BJ (cell line): Measurements from ENCODE around the gene LDLRAD4. TPM values are rescaled to one million over a fixed set of nuclear protein-coding genes. Genes with fewer than 3 reads are reported as not detected.

Experiments used
- CTCF ChIA-PET: fragments of 350-600 bp; formaldehyde crosslinking; extraction: SDS; loops from one replicate; lab custom pipeline; 2021; ENCODE audit warnings: antibody characterized with exemption, inconsistent platforms; lab: Yijun Ruan, JAX
- POLR2A ChIA-PET: fragments of 300-600 bp; sonication (Branson Sonifier 250); formaldehyde crosslinking; extraction: SDS; loops from one replicate; lab custom pipeline; 2021; ENCODE audit warnings: antibody characterized with exemption; lab: Charles Lee
- DNase-seq: peaks from one replicate; pipeline ENCODE4 v3.0.0-alpha.2; 2011; ENCODE audit warnings: low read depth
- H3K27me3 ChIP-seq: 2 replicates; pipeline ENCODE4 v1.6.0; 2011; ENCODE audit warnings: low read length; ENCODE audit not compliant: control insufficient read depth, insufficient read depth
- H3K36me3 ChIP-seq: 2 replicates; pipeline ENCODE4 v1.5.1; 2011; ENCODE audit warnings: low read length; ENCODE audit not compliant: control insufficient read depth, insufficient read depth
- H3K4me3 ChIP-seq: 2 replicates; pipeline ENCODE4 v1.5.1; 2011; ENCODE audit warnings: low read depth, mild to moderate bottlenecking, control low read depth, low read length
- polyA plus RNA-seq: library from polyadenylated mRNA; depleted of rRNA; stranded (reverse); fragments of >200 nt; gene quantifications from 2 replicates; pipeline ENCODE4 v1.2.3, GENCODE V29; 2011
- TF ChIP-seq, protein P1 (sequence below): IDR thresholded peaks from 2 replicates; pipeline ENCODE4 v1.5.1; 2011; ENCODE audit warnings: low read depth, mild to moderate bottlenecking, control low read depth, inconsistent platforms, low read length, moderate library complexity; ENCODE audit not compliant: insufficient read depth

Gene LDLRAD4
- polyA plus RNA-seq, 1 experiment = not detected

DNA sequence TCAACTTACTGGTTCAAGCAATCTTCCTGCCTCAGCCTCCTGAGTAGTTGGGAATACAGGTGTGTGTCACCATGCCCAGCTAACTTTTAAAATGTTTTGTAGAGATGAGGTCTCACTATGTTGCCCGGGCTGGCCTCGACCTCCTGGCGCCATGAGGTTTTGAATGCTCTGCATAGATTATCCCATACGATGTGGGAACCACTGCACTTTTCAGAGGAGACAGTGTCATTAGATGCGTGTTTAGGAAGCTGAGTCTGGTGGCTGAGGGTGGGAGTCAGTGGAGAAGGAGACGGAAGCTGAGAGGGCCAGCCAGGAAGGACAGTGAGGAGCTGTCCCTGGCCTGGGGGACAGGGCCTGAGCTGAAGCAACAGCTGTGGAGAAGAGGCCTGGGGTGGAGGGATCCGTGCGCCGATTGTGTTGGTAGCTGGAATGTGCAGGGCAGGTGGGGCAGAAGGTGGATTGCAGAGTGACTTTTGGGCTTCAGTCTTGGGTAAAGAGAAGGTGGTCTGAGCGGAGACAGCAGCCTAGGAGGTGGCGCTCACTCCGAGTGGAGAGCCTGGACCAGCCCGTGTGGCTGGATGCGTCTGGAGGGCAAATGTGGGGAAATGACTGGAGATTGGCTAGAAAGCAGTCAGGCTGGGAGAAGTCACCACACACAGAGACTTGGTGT, 68.0 kb downstream of the LDLRAD4 start:
- H3K4me3 ChIP-seq = no peak overlapping the region
- H3K27me3 ChIP-seq = no peaks in the 10 kb centered on the region
- CTCF ChIA-PET = no interaction called here
- DNase-seq = no peak
- POLR2A ChIA-PET = no interaction called here
- TF ChIP-seq, protein P1, sequence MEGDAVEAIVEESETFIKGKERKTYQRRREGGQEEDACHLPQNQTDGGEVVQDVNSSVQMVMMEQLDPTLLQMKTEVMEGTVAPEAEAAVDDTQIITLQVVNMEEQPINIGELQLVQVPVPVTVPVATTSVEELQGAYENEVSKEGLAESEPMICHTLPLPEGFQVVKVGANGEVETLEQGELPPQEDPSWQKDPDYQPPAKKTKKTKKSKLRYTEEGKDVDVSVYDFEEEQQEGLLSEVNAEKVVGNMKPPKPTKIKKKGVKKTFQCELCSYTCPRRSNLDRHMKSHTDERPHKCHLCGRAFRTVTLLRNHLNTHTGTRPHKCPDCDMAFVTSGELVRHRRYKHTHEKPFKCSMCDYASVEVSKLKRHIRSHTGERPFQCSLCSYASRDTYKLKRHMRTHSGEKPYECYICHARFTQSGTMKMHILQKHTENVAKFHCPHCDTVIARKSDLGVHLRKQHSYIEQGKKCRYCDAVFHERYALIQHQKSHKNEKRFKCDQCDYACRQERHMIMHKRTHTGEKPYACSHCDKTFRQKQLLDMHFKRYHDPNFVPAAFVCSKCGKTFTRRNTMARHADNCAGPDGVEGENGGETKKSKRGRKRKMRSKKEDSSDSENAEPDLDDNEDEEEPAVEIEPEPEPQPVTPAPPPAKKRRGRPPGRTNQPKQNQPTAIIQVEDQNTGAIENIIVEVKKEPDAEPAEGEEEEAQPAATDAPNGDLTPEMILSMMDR = no peak
- no peaks in the 10 kb centered on the region for H3K36me3 ChIP-seq

DNA sequence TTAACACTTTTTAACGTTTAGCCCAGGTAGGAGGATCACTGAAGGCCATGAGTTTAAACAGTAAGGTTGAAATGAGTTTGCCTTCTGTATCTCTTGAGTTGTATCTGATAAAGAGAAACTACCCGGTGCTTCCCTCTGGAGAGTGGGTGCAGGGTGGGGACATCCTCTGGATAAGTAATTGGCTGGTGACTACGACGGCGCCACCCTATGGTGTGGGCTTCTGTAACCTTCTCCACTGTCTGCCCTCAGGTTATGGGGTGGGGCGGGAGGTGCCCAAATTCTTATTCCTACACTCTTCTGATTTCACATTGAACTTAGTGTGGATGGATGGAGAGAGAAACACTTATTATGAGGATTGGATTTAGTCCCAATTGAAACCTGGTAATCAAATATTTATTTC, 68.8 kb downstream of the LDLRAD4 start:
- DNase-seq = no peak
- H3K4me3 ChIP-seq = no peak overlapping the region
- TF ChIP-seq, protein P1 = no peak
- H3K27me3 ChIP-seq = no peaks in the 10 kb centered on the region
- no peaks in the 10 kb centered on the region for H3K36me3 ChIP-seq
- ChIA-PET POLR2A (no interaction called here), CTCF (no interaction called here)

DNA sequence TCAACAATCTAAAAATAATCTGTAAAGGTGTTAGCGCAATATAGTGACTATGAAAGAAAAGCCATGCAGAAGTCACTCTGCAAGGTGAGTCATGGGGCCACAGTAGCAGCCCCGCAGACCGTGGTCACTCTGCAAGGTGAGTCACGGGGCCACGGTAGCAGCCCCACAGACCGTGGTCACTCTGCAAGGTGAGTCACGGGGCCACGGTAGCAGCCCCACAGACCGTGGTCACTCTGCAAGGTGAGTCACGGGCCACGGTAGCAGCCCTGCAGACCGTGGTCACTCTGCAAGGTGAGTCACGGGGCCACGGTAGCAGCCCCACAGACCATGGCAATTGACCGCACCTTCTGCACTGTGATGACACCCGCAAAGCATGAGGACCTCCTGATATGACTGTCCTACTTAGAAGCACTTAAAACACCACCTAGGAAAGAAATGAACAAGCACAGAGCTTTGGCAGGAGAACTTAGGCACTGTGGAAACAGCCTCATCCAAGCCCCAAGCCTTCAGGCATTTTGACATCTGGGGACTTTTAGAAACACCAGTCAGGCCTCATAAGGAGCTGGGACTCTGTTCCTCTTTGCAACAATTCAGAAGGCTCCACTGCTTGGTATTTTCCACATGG, 70.1 kb downstream of the LDLRAD4 start:
- Histone ChIP-seq H3K4me3 (no peak overlapping the region), H3K27me3 (no peaks in the 10 kb centered on the region), H3K36me3 (no peaks in the 10 kb centered on the region)
- ChIA-PET POLR2A (no interaction called here), CTCF (no interaction called here)
- DNase-seq = no peak
- TF ChIP-seq, protein P1 = no peak

DNA sequence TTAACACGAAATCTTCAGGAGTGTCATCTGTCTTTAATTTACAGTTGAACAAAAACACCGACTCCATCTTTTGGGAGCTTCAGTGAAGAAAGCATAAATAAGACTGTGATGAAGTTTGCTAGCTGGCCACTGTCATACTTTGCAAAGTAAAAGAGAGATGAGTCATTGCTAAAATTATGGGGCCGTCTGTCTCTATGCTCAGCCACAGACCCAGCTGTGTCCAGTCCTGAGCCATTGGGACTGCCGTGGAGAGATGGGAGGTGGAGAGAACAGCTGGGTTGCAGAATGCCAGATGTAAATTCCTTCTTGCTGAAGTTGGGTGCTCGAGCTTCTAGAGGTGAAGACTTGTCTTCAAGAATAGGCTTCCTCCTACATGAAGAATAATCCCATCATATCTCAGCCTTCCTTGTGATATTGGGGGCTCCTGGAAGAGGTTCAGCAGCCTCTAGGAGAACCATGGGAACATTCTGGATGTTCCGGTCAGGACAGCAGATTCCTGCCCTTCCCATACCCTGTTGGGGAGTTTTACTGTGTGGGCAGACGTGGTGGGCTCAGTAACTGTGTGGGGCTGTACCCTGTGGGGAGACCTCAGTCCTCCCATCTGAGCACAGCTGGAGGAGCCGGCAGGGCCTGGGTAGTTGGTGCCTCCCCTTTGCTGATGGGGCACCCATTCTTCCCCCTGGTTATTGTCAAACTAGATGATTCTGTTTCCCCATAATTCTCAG, 71.1 kb downstream of the LDLRAD4 start:
- ChIA-PET POLR2A (no interaction called here), CTCF (no interaction called here)
- Histone ChIP-seq H3K4me3 (no peak overlapping the region), H3K27me3 (no peaks in the 10 kb centered on the region), H3K36me3 (no peaks in the 10 kb centered on the region)
- DNase-seq = no peak
- TF ChIP-seq, protein P1 = no peak

DNA sequence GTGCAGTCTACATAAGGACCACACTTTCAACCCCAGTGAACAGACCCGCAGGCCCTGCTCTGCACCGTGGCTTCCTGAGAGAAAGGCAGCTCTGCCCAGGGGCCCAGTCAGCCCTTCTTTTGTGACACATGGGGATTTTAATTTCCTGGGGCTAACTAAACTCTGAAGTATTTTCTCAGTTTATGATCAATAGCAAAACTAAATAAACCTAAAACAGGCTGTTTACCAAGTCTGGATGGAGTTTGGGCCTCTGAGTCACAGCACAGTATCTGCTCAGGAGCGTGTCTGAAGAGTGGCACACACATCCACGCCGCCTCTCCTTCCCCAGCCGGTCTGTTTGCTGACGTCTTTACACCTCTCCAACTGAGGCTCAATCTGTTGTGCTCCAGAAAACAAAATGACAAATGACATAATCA, 72.3 kb downstream of the LDLRAD4 start:
- TF ChIP-seq, protein P1 = no peak
- no peaks in the 10 kb centered on the region for H3K36me3 ChIP-seq
- no peak for DNase-seq
- H3K27me3 ChIP-seq = no peaks in the 10 kb centered on the region
- POLR2A ChIA-PET = no interaction called here
- CTCF ChIA-PET = no interaction called here
- H3K4me3 ChIP-seq = no peak overlapping the region
